ENCODE results near the gene A4GALT. TPM values are rescaled to one million over a fixed set of nuclear protein-coding genes. Genes with fewer than 3 reads are reported as not detected.

Gene A4GALT
- total RNA-seq, 4 donors from 2014 or later = 6.7 to 11.6 (median 8.8) TPM

DNA sequence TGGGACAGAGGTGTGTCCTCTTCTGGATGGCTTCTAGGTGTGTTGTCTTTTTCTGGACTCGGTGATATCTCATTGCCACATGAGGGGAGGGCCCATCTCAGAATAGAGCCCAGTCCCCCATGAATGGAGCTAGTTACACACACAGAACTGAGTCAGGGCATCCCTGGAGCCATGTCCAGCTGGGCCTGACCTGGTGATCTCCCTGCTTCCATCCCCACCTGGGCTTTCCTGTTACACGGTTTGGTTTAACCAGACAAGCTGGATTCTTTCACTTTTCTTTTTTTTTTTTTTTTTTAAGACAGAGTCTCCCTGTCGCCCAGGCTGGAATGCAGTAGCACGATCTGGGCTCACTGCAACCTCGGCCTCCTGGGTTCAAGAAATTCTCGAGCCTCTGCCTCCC is 6.1 kb upstream of the A4GALT start:
- WGBS = 78% methylated on average over 6 of the region's 6 CpGs
- no peaks in the 10 kb centered on the region for H3K4me1 ChIP-seq
- H3K9me3 ChIP-seq = no peaks in the 10 kb centered on the region
- TF ChIP-seq, protein P1, sequence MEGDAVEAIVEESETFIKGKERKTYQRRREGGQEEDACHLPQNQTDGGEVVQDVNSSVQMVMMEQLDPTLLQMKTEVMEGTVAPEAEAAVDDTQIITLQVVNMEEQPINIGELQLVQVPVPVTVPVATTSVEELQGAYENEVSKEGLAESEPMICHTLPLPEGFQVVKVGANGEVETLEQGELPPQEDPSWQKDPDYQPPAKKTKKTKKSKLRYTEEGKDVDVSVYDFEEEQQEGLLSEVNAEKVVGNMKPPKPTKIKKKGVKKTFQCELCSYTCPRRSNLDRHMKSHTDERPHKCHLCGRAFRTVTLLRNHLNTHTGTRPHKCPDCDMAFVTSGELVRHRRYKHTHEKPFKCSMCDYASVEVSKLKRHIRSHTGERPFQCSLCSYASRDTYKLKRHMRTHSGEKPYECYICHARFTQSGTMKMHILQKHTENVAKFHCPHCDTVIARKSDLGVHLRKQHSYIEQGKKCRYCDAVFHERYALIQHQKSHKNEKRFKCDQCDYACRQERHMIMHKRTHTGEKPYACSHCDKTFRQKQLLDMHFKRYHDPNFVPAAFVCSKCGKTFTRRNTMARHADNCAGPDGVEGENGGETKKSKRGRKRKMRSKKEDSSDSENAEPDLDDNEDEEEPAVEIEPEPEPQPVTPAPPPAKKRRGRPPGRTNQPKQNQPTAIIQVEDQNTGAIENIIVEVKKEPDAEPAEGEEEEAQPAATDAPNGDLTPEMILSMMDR (IDR thresholded peaks at IDR 0.05) = no peak
- TF ChIP-seq EP300 (IDR thresholded peaks at IDR 0.05) (no peak), POLR2AphosphoS5 (IDR thresholded peaks at IDR 0.05) (no peak), POLR2A (IDR thresholded peaks at IDR 0.05) (no peak)
- no peaks in the 10 kb centered on the region for H3K27me3 ChIP-seq
- H3K27ac ChIP-seq = peak overlapping the region; percentile 52
- no peaks in the 10 kb centered on the region for H3K36me3 ChIP-seq
- no peak overlapping the region for H3K4me3 ChIP-seq
- no peak for DNase-seq (ENCODE audit: low spot score in 2 of 2)

DNA sequence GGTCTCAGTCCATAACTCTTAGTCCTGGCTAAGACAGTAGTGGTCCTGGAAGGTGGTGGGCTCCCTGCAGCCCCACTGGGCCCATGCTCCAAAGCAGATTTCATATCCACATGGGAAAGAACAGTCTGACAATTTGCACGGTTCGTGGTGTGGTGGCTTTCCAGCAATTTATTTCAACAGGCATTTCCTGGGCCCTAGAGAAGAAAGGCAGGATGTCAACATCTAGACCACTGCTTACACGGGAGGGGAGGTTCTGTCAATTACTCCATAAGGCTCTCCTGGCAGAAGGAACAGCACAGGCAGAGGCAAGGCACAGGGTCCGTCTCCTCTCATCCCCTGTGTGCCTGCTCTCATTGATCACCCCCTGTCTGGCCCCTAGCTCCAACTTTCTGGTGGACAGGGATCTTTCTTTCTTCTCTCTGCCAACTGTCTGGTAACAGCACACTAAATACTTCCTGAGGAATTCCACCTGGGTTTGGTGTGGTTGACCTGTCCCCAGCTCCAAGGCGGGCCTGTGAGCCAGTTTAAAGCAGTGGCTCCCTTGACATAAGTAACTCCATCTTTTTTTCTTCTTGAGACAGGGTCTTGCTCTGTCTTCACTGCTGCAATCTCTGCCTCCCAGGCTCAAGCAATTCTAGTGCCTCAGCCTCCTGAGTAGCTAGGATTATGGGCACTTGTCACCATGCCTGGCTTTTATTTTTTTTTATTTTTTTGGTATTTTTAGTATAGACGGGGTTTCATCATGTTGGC is 5.1 kb upstream of the A4GALT start:
- 87% methylated on average over 6 of the region's 6 CpGs for WGBS
- no peak for TF ChIP-seq POLR2A (IDR thresholded peaks at IDR 0.05)
- TF ChIP-seq, protein P1 (IDR thresholded peaks at IDR 0.05) = no peak
- TF ChIP-seq POLR2AphosphoS5 (IDR thresholded peaks at IDR 0.05) = no peak
- TF ChIP-seq EP300 (IDR thresholded peaks at IDR 0.05) = no peak
- Histone ChIP-seq H3K36me3 (no peaks in the 10 kb centered on the region), H3K4me1 (peaks cover 4% of the 10 kb centered on the region), H3K9me3 (no peaks in the 10 kb centered on the region), H3K27me3 (peaks cover 4% of the 10 kb centered on the region), H3K4me3 (no peak overlapping the region), H3K27ac (no peak overlapping the region)
- no peak for DNase-seq (ENCODE audit: low spot score in 2 of 2)

DNA sequence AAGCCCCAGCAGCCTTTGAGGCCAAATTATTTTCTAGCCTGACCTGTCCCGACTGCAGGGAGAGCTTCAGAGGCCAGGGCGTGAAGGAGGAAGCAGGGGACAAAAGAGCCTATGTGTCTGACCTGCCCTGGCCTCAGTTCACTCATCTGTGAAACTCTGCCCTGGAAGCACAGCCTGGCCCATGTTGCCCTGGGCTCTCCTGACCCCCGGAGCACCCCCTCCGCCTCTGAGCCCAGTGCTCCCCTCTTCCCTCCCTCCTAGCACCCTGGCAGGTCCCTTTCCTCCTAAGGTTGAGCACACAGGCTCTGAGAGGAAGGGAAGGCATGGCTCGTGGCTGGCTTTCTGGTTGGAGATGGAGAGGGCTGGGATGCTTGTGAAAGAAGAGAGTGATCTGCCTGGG is 3.4 kb upstream of the A4GALT start:
- TF ChIP-seq POLR2AphosphoS5 (IDR thresholded peaks at IDR 0.05) (no peak), EP300 (IDR thresholded peaks at IDR 0.05) (no peak)
- TF ChIP-seq, protein P1 (IDR thresholded peaks at IDR 0.05) = no peak
- Histone ChIP-seq H3K36me3 (no peaks in the 10 kb centered on the region), H3K4me3 (no peak overlapping the region), H3K27me3 (peaks cover 19% of the 10 kb centered on the region), H3K9me3 (no peaks in the 10 kb centered on the region), H3K27ac (no peak overlapping the region), H3K4me1 (peaks cover 17% of the 10 kb centered on the region)
- 73% methylated on average over 5 of the region's 5 CpGs for WGBS
- no peak for DNase-seq (ENCODE audit: low spot score in 2 of 2)

DNA sequence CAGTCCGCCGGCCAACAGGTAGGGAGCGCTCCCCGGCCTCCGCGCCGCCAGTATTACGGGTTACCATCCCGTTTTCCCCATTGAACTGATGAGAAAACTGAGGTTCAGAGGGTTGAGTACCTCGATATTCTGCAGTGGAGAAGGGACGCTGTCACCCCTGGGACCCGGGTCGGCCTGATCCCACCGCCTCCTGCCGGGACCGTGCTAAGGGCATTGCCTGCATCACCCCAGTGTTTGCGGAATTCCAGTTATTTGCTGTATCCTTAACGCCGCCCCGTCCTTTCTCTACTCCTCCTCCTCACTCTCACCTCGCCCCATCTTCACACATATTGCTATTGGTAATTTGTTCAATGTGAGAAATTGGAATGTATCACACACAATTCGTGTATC is 370 bp upstream of the A4GALT start:
- TF ChIP-seq POLR2AphosphoS5 (IDR thresholded peaks at IDR 0.05) = no peak
- TF ChIP-seq, protein P1 (IDR thresholded peaks at IDR 0.05) = no peak
- no peak for TF ChIP-seq EP300 (IDR thresholded peaks at IDR 0.05)
- no peak for TF ChIP-seq POLR2A (IDR thresholded peaks at IDR 0.05)
- peaks cover 31% of the 10 kb centered on the region for H3K4me1 ChIP-seq
- peak overlapping the region; percentile 88 for H3K27ac ChIP-seq
- peak overlapping the region; percentile 61 for H3K4me3 ChIP-seq
- no peaks in the 10 kb centered on the region for H3K9me3 ChIP-seq
- WGBS = 9% methylated on average over 12 of the region's 22 CpGs
- H3K36me3 ChIP-seq = no peaks in the 10 kb centered on the region
- H3K27me3 ChIP-seq = peaks cover 19% of the 10 kb centered on the region
- DNase-seq (ENCODE audit: low spot score in 2 of 2) = no peak

DNA sequence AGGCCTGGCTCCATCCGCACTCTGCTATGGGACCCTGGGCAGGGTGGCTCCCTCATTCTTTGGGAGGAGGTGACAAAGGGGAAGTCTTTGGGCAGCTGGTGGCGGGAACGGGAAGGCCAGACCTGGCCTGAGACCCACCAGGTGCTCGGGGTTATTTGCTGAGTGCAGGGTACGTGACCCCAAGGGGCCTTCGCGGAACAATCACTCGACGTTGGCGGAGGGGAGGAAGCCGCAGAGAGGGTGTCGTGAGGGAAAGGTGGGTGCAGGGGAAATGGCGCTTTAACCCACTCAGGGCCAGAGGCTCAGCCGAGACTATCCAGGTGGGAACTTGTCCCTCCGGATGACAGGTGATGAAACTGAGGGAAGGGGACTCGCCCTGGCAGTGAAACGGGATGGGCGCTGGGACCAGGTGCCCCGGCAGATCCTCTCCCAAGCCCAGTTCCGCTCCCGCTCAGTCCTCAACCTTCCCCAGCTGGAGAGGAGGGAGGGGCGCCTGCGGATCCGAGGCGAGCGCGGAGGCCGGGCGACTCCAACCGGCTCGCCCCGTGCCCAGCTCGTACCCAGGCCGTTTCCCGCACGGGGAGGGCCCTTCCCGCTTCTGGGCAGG is 911 bp downstream of the A4GALT start:
- Histone ChIP-seq H3K9me3 (no peaks in the 10 kb centered on the region), H3K36me3 (no peaks in the 10 kb centered on the region), H3K4me1 (peaks cover 36% of the 10 kb centered on the region), H3K27me3 (peaks cover 19% of the 10 kb centered on the region), H3K4me3 (peak overlapping the region; percentile 61), H3K27ac (peak overlapping the region; percentile 88)
- 22% methylated on average over 14 of the region's 37 CpGs for WGBS
- no peak for DNase-seq (ENCODE audit: low spot score in 2 of 2)
- TF ChIP-seq POLR2A (IDR thresholded peaks at IDR 0.05) = no peak
